NCI-H2227 treated with DMSO at 0.1 percent for 48 hours (cell line): ENCODE measurements around the gene FLACC1.
"Not testable (repeated sequence)": the region's sequence is repeated elsewhere in the genome, so short reads cannot be mapped to it uniquely, and the experiment has no call there.

Experiments
- DNase-seq: peaks from one replicate; lab custom pipeline; 2025; lab: John Stamatoyannopoulos, UW

Gene FLACC1

DNA sequence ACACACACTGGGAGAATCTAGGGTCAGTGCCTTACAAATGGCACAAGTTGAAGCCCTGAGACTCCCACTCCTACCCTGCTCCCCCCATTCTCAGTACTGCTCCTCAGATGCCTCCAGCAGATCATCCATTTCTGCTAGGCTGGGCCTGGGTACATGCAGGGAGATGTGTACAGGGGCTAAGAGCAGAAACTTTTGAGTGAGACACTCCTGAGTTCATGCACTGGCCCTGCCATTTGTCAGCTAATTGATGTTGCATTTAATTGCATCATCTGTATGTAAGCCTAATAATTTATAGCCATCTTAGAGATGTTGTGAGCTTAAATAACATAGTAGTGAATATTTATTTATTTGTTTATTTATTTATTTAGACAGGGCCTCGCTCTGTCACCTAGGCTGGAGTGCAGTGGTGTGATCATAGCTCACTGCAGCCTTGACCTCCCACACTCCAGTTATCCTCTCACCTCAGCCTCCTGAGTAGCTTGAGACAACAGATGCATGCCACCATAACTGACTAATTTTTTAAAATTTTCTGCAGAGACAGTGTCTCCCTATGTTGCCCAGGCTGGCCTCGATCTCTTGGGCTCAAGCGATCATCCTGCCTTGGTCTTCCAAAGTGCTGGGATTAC is 101.6 kb downstream of the FLACC1 start:
- no peak for DNase-seq

- no peak for DNase-seq
Observed at GRCh38 chr2:201254081-201254730, 102.9 kb downstream of the FLACC1 start.

GRCh38 chr2:201250741-201251140 is 106.4 kb downstream of the FLACC1 start:
- DNase-seq = no peak

DNA sequence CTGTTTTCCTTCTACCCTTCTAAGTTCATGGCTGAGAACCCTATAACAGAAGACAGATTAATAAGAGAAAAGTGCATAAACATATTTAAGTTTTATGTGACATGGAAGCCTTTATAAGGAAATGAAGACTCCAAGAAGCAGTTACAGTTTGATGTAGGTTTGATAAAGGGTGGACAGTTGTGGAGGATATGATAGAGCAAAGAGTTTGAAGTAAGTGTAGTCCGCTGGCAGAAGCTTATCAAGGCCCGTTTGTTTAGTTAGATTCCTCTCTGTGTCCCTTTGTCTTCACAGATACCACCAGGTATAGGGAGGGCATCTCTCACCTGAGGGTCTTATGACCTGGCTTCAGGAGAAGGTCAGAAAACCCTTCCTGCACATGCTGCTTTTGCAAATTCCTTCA is 107.3 kb downstream of the FLACC1 start:
- DNase-seq = no peak

- no peak for DNase-seq
Observed at GRCh38 chr2:201248288-201248844, 108.8 kb downstream of the FLACC1 start.

DNA sequence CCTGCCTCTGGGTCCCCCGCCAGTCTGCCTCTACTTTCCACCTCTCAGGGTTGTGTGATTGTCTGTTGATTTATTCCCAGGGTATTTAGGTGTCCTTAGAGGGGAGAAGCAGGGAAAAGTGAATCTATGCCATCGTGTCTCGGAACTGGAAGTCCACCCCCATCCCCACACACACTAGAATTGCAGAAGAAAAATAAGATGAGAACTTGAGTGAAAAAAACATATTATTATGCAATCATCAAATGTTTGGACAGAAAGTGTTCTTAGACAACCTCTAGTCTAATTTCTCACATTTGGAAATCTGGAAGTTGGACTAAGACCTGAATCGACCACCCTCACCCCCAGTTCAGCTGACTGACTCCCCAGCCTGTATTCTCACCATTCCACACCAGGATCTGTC is 110.9 kb downstream of the FLACC1 start:
- no peak for DNase-seq

- no peak for DNase-seq
Observed at GRCh38 chr2:201244829-201245228, 112.3 kb downstream of the FLACC1 start.

- DNase-seq = no peak
Observed at GRCh38 chr2:201242571-201243277, 114.4 kb downstream of the FLACC1 start.

DNA sequence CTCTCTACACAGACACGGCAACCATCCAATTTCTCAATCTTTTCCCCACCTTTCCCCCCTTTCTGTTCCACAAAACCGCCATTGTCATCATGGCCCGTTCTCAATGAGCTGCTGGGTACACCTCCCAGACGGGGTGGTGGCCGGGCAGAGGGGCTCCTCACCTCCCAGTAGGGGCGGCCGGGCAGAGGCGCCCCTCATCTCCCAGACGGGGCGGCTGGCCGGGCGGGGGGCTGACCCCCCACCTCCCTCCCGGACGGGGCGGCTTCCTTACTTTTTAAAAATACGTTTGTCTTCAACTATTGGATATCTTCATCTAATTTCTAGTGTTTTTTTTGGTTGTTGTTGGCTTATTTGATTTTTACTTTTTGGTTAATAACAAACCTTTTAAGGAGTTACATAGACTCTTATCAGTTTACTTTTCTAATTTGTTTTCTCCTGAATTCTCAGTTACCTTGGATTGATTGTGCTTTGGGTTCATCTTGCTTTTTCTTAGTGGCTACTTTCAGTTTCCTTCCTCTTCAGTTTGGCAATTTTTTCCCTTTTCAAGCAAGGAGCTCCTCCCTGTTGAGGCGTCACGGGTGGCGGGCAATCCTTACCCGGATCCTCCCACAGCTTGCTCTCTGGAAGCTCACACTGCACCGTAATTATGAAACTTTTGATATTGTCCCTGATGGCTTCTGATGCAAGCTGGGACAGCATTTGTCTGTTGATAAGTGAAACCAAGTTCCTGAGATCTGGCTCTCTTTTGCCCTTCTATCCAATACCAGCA is 117.8 kb downstream of the FLACC1 start:
- not testable (repeated sequence) for DNase-seq
